ENCODE measurements around the gene CCS.
A peak's percentile ranks its signal among the peaks of the same experiment; 100 is the strongest.
"Not testable (repeated sequence)": the region's sequence is repeated elsewhere in the genome, so short reads cannot be mapped to it uniquely, and the experiment has no call there.

Gene CCS

DNA sequence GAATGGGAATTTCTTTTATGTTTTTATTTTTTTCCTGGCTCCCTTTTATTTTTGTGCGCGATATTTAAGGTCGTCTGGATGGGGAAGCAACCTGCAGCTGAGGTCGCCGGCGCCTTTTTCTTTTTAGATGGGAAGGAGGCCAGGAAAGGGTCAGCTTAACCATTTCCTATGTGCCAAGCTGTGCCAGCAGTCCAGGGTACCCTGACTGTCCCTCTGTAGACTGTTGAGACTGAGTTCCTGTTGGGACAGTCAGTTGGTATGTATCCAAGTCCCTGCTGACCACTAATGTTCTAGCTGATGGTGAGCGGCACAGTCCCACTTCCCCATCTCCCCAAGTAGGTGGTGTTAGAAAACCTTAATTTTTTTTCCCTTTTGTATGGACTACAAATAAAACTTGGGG, 33.9 kb downstream of the CCS start:
- no peak for DNase-seq (ENCODE audit: low spot score)

DNA sequence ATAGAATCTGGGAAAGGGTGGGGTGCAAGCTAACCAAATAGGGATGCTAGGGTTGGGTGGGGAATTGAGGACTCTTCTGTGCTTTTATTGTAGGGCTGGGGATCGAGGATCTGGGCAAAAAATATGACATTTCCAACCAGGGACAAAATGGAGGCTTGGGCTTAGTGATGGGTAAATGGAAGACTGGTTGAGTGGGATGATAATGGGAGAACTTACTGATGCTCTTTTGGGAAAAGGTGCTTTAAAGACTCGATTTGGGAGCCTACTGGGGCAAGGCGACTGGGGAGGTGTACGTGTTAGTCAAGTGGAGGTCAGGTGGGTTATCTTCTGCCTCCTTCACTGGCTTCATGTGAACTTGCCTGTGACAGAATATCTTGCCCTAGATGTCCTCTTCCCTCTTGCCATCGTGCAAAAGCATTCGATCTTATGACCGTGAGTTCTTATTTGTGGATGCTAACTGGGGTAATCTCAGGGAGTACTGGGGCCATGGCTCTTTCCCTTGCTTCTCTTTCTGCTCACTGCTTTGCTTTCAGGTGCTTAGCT, 35.1 kb downstream of the CCS start:
- no peak for DNase-seq (ENCODE audit: low spot score)

DNA sequence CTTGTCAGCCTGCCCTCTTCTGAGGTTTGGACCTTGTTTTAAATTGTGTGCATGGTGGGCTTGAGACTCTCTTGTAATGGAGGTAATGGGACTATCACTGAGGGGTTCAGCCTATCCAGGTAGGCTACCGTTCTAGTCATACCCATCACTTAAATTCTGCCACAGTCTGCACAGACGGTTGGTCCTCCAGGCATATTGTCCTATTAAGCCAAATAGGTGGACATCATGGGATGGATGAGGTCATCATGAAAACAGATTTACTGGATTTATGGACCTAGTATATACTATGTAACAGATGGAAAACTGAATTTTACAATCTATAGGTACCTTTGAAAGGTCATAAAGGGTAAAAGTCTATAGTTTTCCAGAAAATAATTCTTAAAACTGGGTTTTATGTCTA, 36.4 kb downstream of the CCS start:
- DNase-seq (ENCODE audit: low spot score): no peak

DNA sequence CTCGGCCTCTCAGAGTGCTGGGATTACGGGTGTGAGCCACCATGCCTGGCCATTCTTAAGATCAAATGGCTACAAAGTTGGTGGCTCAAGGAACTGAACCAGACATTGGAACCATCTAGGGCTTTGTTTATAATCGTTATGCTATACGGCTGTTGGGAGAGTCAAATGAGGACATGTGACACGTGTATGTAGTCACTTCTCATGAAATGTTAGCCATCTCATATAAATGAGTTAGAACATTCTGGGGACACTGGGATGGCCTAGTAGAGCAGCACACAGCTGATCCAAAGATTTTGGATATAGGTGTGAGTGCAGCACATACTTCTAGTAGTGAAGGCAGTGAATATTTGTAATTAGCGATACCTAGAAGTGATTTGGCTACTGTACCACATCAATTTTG, 38.9 kb downstream of the CCS start:
- DNase-seq (ENCODE audit: low spot score): no peak

DNA sequence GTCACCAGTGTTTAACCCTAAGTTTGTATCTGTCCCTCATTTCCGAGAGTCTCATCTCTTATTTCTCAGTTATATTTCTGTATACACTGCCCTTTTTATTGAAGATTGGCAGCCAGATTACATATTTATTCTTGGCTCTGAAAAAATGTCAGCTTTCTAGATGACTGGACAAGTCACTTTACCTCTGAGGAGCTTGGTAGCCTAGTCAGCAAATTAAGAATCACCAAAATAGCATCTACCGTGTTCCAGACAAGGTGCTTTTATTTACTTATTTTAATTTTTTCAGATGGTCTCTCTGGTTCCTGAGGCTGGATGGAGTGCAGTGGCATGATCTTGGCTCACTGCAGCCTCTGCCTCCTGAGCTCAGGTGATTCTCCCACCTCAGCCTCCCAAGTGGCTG, 40.0 kb downstream of the CCS start:
- DNase-seq (ENCODE audit: low spot score): no peak

DNA sequence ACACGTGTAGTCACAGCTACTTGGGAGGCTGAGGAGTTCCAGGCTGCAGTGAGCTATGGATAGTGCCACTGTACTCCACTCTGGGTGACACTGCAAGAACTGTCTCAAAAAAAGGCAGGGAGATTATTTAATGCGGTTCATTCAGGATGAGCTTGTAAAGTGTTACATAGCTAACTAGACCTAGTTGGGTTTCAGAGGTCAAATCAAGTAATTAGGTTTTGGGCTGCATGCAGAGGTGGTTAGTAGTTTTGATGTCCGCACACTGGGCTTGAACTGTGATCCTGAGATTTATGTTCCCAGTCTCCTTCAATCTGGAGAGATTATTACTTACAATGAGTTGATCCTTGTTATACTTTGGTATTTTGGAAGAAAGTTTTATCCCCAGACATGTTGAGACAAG, 43.4 kb downstream of the CCS start:
- DNase-seq (ENCODE audit: low spot score): no peak

DNA sequence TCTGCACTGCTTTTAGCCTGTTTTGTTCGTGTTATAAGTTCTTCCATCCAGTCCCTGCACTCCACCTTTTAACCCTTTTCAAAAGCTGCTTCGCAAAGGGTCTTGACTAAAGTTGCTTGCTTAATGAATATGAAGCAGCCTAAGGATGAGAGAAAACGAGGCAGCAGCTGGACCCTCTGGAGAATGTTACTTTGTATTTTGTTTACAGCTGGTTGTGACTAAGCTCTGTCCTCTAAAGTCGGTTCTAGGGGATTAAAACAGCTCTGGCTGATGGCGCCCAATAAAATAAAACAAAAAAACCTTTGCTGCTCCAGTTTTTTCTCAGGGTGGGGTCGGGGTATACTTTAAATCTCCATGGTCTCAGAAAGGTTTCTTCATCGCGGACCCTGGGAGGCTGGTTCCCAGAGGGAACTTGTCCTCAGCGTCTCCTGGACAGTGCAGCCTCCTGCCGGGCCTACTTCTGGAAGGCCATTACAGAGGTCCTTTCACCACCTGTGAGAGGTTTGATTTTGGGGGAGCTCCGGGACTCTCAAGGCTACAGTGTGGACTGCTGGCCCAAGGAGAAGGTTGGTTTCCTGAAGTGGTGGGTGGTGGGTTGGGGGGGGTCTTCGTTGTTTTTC, 44.7 kb downstream of the CCS start:
- no peak for DNase-seq (ENCODE audit: low spot score)

DNA sequence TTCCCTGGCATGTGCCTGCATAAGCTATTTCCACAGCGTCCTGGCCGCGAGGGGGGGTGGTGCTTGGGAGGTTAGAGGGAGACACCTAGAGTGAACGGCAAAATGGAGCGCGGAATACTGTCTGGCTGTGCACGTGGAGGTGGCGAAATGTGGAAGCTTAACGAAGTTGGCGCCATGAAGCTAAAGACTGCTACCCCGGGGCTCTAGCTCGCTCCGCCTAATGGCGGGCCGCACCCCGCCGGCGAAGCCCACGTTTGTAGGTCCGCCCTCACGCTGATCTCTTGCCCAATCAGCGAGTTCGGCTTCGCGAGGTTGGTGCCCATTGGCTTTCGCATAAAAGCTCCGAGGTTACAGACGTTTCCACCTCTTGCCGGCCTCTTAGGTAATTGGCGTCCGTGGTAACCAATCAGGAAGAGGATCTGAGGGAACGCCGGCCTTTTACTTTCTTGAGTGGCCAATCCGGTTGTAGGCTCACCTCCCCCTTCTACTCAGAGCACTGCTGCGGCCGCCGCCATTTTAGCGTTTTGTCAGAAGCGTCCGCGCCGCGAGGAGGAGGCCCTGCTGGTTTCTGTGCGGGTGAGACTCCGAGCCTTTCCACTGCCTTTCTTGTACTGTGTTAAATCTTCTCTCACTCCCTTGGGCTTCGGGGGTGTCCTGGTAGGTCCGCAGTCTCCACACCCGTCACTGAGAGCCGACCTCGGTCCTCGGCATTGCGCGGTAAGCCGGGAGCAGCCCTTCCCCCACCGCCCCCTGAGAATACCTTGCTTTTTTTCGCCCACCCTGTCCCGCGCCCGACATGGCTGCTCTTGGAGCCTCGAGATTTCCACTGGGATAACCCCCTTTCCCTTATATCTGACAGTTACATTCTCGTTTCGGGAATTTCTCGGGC, 45.4 kb downstream of the CCS start, which contains the start of gene RBM4:
Gene RBM4, plus strand, starts transcription at position 527 of the 889 bp plus-strand sequence. CDS start 1,009 bp downstream, outside the sequence.
- peak; percentile 99 for DNase-seq (ENCODE audit: low spot score)

DNA sequence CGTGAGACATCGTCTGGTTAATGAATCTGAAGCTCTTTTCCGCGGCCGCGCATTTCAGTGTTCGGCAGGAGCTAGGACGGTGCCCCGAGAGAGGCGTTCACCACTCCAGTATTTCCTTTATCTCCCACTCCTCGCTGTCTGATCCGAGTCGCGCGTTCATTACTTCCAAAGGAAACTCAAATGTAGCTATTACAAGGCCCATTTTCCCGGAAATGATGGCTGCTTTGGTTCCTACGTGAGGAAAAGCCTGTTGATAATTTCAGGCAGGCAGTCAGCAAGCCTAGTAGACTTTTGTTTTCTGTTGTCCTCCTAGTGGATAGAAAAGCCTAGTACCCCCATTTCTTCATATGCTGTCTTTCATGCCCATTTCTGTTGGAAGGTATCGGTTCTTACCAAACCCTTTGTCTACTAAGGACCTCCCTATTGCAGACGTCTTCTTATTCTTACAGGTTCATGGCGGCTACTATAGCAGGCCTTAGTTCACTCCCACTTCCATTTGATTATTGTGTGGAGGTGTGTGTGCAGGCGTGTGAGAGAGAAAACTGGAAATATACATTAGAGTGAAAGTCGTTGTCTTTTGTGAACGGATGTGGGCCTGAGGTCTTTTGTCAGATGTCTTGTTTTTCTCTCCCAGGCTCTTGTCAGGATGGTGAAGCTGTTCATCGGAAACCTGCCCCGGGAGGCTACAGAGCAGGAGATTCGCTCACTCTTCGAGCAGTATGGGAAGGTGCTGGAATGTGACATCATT, 46.3 kb downstream of the CCS start:
- DNase-seq (ENCODE audit: low spot score): peak; percentile 24

DNA sequence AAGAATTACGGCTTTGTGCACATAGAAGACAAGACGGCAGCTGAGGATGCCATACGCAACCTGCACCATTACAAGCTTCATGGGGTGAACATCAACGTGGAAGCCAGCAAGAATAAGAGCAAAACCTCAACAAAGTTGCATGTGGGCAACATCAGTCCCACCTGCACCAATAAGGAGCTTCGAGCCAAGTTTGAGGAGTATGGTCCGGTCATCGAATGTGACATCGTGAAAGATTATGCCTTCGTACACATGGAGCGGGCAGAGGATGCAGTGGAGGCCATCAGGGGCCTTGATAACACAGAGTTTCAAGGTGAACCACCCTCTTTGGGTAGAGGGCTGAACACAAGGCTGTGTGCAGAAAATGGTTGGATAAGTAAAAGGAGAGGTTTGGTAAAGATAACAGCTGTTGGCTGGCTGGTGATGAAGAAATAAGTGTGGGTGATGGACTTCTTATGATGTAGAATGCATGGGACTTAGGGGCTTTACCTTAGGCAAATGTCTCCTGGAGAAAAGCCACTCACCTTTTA, 46.9 kb downstream of the CCS start:
- not testable (repeated sequence) for DNase-seq (ENCODE audit: low spot score)

DNA sequence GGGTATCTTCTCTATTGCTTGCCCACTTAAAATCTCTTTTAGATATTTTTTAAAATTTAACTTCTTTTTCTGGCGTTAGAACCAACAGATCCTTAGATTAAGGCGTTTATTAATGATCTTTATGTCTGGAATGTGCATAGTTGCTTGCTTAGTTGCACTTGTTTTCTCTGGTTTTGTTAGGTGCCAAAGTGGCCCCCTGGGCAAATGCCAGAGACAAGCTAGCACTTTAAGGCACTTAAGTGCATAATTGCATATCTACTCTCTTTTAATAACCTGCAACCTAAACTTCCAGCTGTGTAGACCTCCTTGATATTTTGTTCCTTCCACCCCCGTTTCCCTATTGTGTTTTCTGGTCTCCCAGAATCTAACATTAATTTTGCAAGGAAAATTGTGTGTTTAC, 48.8 kb downstream of the CCS start:
- DNase-seq (ENCODE audit: low spot score): no peak

DNA sequence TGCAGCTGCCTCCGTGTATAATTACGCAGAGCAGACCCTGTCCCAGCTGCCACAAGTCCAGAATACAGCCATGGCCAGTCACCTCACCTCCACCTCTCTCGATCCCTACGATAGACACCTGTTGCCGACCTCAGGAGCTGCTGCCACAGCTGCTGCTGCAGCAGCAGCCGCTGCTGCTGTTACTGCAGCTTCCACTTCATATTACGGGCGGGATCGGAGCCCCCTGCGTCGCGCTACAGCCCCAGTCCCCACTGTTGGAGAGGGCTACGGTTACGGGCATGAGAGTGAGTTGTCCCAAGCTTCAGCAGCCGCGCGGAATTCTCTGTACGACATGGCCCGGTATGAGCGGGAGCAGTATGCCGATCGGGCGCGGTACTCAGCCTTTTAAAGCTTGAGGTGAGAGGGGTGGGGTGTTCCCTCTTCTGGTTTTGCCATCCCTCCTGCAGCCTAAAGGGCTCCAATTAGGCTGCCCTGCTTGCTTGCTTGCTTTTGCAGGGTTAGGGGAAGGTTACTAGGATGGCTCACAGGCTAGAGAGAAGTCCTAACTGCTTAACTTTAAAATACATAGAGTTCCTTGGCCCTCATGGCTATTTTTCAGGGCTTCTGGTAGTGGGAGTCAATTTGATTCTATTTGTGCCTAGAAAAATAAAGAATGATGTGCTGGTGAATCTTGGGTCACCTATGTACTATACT, 50.9 kb downstream of the CCS start:
- DNase-seq (ENCODE audit: low spot score): no peak

DNA sequence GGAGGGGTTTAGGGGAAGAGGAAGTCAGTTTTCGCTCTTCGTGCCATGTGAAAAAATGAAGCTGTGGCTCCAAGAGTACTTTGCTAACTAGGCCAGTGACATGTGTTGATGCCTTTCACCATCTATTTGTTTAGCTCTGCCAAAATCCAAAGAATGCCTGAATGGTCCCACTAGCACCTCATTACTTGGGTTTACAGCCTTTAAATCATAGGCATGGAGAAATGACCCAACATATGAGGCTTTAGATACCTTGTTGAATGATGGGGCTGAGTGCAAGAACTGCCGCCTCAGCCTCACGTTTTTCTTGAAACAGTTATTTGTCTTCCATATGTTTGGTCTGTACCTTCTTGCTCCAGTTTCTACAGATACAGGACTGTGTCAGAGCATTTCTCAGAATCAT, 53.8 kb downstream of the CCS start:
- no peak for DNase-seq (ENCODE audit: low spot score)

DNA sequence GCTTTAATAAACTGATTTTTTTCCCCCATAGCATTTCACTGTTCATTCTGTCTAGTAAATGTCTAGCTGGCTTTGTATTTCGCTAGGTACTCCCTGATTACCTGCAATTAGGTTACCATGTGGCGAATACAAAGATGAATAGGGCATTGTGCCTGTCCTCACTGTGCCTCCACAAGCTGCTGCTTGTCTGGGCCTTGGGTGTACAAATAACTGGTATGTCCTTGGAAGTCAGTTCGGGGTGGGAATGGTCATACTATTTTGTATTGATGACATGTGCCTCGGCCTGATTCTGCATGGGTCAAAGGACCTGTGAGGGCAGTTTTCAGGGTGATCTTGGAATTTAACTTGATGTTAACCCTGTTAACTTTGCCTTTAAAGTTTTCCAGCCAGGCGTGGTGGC, 56.9 kb downstream of the CCS start:
- DNase-seq (ENCODE audit: low spot score): no peak

DNA sequence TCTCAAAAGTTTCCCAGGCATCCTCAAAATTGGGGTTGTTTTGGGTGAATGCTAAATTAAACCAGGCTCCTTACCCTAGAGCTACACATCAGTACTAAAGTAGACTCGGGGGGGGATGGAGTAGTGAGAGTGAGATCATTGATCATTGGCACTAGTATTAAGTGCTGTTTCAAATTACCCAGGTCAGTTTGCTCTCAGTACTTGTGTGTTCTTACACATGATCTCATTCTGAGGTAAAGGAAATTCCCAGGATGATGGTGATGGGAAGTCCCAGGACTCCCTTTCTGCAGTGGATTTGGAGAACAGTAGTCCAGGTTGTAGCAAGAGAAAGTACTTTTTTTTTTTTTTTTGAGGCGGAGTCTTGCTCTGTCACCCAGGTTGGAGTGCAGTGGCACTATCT, 58.0 kb downstream of the CCS start:
- no peak for DNase-seq (ENCODE audit: low spot score)

DNA sequence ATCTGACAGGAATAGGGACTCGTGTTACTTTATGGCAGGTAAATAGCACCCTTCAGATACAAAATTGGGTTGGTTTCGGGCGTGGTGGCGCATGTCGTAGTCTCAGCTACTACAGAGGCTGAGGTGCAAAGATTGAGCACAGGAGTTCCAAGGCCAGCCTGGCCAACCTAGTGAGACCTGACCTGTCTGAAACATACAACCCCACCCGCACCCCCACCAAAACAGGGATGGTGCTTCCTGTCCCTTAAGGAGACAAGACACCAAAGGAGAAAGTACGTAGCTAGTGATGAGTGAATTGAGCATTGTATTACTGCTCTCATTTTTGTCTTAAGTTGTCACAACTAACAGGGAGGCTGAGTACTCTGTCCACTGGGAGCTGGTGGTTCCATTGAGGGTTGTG, 59.7 kb downstream of the CCS start:
- no peak for DNase-seq (ENCODE audit: low spot score)

DNA sequence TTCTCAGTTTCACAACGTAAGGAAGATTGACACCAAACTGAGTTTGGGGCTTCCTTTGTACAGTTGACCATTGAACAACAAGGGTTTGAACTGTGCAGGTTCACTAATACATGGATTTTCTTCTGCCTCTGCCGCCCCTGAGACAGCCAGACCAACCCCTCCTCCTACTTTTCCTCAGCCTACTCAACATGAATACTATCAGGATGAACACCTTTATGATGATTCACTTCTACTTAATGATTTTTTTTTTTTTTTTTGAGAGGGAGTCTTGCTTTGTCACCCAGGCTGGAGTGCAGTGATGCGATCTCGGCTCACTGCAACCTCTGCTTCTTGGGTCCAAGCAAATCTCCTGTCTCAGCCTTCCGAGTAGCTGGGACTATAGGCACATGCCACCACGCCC, 60.1 kb downstream of the CCS start:
- no peak for DNase-seq (ENCODE audit: low spot score)

Measured in activated CD4-positive, alpha-beta T cell treated with anti-CD3 and anti-CD28 coated beads, Interleukin-2, Interleukin-4, amounts not matched to agents 100 ng/mL and 50 ng/mL, durations not matched to agents 16 hours and 8 hours (primary cell).